ENCODE results near the gene LY86.

DNA sequence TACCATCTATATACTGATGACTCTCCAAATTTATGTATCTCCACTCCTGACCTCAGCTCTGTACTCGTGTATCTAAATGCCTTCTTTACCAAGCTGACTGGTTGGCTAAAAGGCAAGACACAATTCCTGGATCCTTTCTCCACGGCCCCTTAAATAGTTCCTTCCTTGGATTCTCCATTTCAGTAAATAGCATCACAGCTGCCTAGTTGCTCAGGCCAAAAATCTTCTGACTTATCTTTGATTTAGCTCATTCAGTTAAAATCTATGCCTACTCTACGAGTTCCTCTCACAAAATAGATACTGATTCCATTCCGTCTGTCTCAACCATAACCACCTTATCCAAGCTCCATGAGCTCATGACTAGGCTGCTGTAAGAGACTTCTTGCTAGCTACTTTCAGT, 49.5 kb upstream of the LY86 start:
- TF ChIP-seq EP300 (IDR thresholded peaks at IDR 0.05) (no peak), POLR2AphosphoS5 (IDR thresholded peaks at IDR 0.05) (no peak)
